ENCODE data around the gene CDS2.

GRCh38 chr20:5133998-5134397, 7.2 kb downstream of the CDS2 start:
- TF ChIP-seq CTCF (IDR thresholded peaks at IDR 0.05) = no peak
- no peak for TF ChIP-seq EP300 (IDR thresholded peaks at IDR 0.05)
